K562 (cell line): Measurements from ENCODE around the gene DNAAF1. TPM values are rescaled to one million over a fixed set of nuclear protein-coding genes. Genes with fewer than 3 reads are reported as not detected.
A peak's percentile ranks its signal among the peaks of the same experiment; 100 is the strongest.

Source experiments
- ARID2 ChIP-seq: fragments of 450-650 bp; IDR thresholded peaks from 2 replicates; pipeline ENCODE4 v1.6.1; 2017; ENCODE audit warnings: antibody characterized with exemption, mild to moderate bottlenecking
- CXXC5 ChIP-seq: fragments of 250-450 bp; sonication (Bioruptor Pico); IDR thresholded peaks from 2 replicates; pipeline ENCODE4 v1.8.0; 2022; ENCODE audit warnings: inconsistent platforms, mild to moderate bottlenecking, moderate library complexity
- E2F1 ChIP-seq: sonication (generic); formaldehyde crosslinking; IDR thresholded peaks from 2 replicates; pipeline ENCODE4 v1.8.1; 2023; ENCODE audit warnings: mild to moderate bottlenecking, missing genetic modification reagents, moderate library complexity
- E2F8 ChIP-seq: fragments of 450-650 bp; IDR thresholded peaks from 2 replicates; pipeline ENCODE4 v1.7.1; 2018; ENCODE audit warnings: mild to moderate bottlenecking, low read depth; ENCODE audit not compliant: partially characterized antibody
- HMG20B ChIP-seq: fragments of 250-450 bp; sonication (Bioruptor Pico); IDR thresholded peaks from 2 replicates; pipeline ENCODE4 v1.5.0; 2021; ENCODE audit warnings: mild to moderate bottlenecking
- PATZ1 ChIP-seq: fragments of 250-450 bp; sonication (Bioruptor Pico); IDR thresholded peaks from 2 replicates; pipeline ENCODE4 v1.5.0; 2020; ENCODE audit warnings: mild to moderate bottlenecking, borderline replicate concordance
- ZNF780A ChIP-seq: fragments of 250-450 bp; sonication (Bioruptor Pico); IDR thresholded peaks from 2 replicates; pipeline ENCODE4 v1.5.0; 2021; ENCODE audit warnings: mild to moderate bottlenecking
- polyA plus RNA-seq, 8 experiments: library from polyadenylated mRNA; depleted of rRNA in 4 of 8; stranded (reverse) in 5 of 8; unstranded in 3 of 8; fragments of >200 nt; fragmentation: Nextera tagmentation in 2 of 8; fragmentation: Illumina TruSeq in 1 of 8; extraction: Ambion mirVana in 2 of 8; extraction: Trizol in 1 of 8; gene quantifications; 2 replicates each; pipeline versions ENCODE4 v1.2.1 to v1.2.3, GENCODE V29; 2011 to 2014; ENCODE audit warnings: inconsistent platforms in 1 of 8, missing spikeins in 1 of 8
- total RNA-seq, 7 experiments: library from RNA; depleted of rRNA in 6 of 7; stranded (reverse); fragments of >200 nt in 6 of 7; fragmentation: Illumina TruSeq in 2 of 7; extraction: Trizol in 2 of 7; gene quantifications; 2 replicates each; pipeline versions ENCODE4 v1.2.1 to v1.2.3, GENCODE V29; 2011 to 2021; ENCODE audit warnings: low replicate concordance in 1 of 7
- TF ChIP-seq, protein P1 (sequence below): fragments of 450-650 bp; IDR thresholded peaks from 2 replicates; pipeline ENCODE4 v1.6.1; 2016; ENCODE audit warnings: mild to moderate bottlenecking, moderate library complexity

The DNAAF1 gene
- total and polyA plus RNA-seq, 9 of the 15 experiments (the other 6 are each of a cell fraction or from before 2014, with no cell fraction given) = 0.01 TPM; not detected in 8

DNA sequence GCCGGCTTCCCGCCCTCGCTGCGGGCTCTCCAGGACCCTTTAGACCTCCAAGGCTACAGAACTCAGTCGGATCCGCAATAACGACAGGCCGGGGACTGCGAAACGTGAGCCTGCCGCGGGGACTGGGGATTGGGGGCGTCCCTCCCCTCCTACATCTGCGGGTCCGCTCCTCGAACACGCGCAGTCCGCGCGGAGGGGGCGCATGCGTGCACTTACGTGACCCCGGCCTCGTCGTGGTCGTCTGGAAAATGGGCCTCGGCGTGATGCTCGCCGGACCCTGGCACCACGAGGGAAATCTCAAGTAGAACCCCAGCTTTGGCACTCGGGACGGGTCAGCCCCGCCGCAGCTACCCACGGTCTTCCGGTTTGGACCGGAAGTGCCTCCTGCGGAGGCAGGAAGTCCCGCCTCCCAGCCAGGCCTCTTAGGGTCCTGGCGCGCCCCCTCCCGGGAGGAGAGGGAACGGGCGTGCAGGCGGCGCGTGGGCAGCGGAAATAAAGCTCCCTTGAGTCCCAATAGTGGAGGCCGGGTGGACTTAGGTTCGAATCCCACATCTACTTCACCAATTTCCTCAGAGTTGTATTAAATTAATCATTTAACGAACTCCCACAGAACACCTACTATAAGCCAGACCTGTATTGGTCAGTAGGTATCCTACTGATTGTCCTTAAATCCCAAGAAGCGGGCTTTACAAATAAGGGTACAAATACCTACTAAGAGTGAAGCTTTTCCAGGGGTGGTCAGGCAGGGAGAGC lies 41.8 kb downstream of the DNAAF1 start, which contains the start of gene TAF1C (continued):
- TF ChIP-seq, protein P1, sequence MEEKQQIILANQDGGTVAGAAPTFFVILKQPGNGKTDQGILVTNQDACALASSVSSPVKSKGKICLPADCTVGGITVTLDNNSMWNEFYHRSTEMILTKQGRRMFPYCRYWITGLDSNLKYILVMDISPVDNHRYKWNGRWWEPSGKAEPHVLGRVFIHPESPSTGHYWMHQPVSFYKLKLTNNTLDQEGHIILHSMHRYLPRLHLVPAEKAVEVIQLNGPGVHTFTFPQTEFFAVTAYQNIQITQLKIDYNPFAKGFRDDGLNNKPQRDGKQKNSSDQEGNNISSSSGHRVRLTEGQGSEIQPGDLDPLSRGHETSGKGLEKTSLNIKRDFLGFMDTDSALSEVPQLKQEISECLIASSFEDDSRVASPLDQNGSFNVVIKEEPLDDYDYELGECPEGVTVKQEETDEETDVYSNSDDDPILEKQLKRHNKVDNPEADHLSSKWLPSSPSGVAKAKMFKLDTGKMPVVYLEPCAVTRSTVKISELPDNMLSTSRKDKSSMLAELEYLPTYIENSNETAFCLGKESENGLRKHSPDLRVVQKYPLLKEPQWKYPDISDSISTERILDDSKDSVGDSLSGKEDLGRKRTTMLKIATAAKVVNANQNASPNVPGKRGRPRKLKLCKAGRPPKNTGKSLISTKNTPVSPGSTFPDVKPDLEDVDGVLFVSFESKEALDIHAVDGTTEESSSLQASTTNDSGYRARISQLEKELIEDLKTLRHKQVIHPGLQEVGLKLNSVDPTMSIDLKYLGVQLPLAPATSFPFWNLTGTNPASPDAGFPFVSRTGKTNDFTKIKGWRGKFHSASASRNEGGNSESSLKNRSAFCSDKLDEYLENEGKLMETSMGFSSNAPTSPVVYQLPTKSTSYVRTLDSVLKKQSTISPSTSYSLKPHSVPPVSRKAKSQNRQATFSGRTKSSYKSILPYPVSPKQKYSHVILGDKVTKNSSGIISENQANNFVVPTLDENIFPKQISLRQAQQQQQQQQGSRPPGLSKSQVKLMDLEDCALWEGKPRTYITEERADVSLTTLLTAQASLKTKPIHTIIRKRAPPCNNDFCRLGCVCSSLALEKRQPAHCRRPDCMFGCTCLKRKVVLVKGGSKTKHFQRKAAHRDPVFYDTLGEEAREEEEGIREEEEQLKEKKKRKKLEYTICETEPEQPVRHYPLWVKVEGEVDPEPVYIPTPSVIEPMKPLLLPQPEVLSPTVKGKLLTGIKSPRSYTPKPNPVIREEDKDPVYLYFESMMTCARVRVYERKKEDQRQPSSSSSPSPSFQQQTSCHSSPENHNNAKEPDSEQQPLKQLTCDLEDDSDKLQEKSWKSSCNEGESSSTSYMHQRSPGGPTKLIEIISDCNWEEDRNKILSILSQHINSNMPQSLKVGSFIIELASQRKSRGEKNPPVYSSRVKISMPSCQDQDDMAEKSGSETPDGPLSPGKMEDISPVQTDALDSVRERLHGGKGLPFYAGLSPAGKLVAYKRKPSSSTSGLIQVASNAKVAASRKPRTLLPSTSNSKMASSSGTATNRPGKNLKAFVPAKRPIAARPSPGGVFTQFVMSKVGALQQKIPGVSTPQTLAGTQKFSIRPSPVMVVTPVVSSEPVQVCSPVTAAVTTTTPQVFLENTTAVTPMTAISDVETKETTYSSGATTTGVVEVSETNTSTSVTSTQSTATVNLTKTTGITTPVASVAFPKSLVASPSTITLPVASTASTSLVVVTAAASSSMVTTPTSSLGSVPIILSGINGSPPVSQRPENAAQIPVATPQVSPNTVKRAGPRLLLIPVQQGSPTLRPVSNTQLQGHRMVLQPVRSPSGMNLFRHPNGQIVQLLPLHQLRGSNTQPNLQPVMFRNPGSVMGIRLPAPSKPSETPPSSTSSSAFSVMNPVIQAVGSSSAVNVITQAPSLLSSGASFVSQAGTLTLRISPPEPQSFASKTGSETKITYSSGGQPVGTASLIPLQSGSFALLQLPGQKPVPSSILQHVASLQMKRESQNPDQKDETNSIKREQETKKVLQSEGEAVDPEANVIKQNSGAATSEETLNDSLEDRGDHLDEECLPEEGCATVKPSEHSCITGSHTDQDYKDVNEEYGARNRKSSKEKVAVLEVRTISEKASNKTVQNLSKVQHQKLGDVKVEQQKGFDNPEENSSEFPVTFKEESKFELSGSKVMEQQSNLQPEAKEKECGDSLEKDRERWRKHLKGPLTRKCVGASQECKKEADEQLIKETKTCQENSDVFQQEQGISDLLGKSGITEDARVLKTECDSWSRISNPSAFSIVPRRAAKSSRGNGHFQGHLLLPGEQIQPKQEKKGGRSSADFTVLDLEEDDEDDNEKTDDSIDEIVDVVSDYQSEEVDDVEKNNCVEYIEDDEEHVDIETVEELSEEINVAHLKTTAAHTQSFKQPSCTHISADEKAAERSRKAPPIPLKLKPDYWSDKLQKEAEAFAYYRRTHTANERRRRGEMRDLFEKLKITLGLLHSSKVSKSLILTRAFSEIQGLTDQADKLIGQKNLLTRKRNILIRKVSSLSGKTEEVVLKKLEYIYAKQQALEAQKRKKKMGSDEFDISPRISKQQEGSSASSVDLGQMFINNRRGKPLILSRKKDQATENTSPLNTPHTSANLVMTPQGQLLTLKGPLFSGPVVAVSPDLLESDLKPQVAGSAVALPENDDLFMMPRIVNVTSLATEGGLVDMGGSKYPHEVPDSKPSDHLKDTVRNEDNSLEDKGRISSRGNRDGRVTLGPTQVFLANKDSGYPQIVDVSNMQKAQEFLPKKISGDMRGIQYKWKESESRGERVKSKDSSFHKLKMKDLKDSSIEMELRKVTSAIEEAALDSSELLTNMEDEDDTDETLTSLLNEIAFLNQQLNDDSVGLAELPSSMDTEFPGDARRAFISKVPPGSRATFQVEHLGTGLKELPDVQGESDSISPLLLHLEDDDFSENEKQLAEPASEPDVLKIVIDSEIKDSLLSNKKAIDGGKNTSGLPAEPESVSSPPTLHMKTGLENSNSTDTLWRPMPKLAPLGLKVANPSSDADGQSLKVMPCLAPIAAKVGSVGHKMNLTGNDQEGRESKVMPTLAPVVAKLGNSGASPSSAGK = no peak
- TF ChIP-seq PATZ1 (CRISPR knock-in tag) (0 out of 2 replicates have a peak, but pooled peaks have one; percentile 44), ZNF780A (CRISPR knock-in tag) (no peak), E2F8 (peak; percentile 98), ARID2 (peak; percentile 24; the same call in 1 of the 2 replicates), HMG20B (CRISPR knock-in tag) (no peak), E2F1 (peak; percentile 55; the same call in 1 of the 2 replicates), CXXC5 (CRISPR knock-in tag) (peak; percentile 91)
